Neural progenitor cell (in vitro differentiated cells): ENCODE measurements around the gene TIMP2. TPM values are rescaled to one million over a fixed set of nuclear protein-coding genes. Genes with fewer than 3 reads are reported as not detected.

ENCODE experiments used
- DNase-seq: peaks from one replicate; pipeline ENCODE4 v3.0.0-alpha.2; 2016; ENCODE audit warnings: low spot score
- H2AFZ ChIP-seq: fragments of 200-600 bp; sonication (generic); replicated peaks from 2 replicates; pipeline ENCODE4 v1.6.1; 2016; ENCODE audit warnings: antibody characterized with exemption
- H3F3A ChIP-seq: fragments of 200-600 bp; sonication (generic); 2 replicates; pipeline ENCODE4 v1.6.1; 2016; ENCODE audit warnings: antibody characterized with exemption, low read depth
- H3K27ac ChIP-seq: fragments of 200-600 bp; sonication (generic); 2 replicates; pipeline ENCODE4 v1.5.1; 2016; ENCODE audit warnings: mild to moderate bottlenecking
- H3K27me3 ChIP-seq: fragments of 200-600 bp; sonication (generic); 2 replicates; pipeline ENCODE4 v1.6.1; 2016; ENCODE audit warnings: mild to moderate bottlenecking, moderate library complexity
- H3K36me3 ChIP-seq: fragments of 200-600 bp; sonication (generic); 2 replicates; pipeline ENCODE4 v1.5.1; 2016
- H3K4me1 ChIP-seq: fragments of 200-600 bp; sonication (generic); 2 replicates; pipeline ENCODE4 v1.6.1; 2016; ENCODE audit warnings: mixed run types
- H3K4me2 ChIP-seq: fragments of 200-600 bp; sonication (generic); 2 replicates; pipeline ENCODE4 v1.6.1; 2016
- H3K4me3 ChIP-seq: fragments of 200-600 bp; sonication (generic); 2 replicates; pipeline ENCODE4 v1.5.1; 2016
- H3K79me2 ChIP-seq: fragments of 200-600 bp; sonication (generic); 2 replicates; pipeline ENCODE4 v1.6.1; 2016; ENCODE audit warnings: low read depth
- H3K9ac ChIP-seq: fragments of 200-600 bp; sonication (generic); 2 replicates; pipeline ENCODE4 v1.6.1; 2016
- H3K9me3 ChIP-seq: fragments of 200-600 bp; sonication (generic); 2 replicates; pipeline ENCODE4 v1.5.1; 2016; ENCODE audit warnings: low read depth
- H4K20me1 ChIP-seq: fragments of 200-600 bp; sonication (generic); 2 replicates; pipeline ENCODE4 v1.6.1; 2016; ENCODE audit warnings: low read depth
- H3K27ac Mint-ChIP-seq: 3 replicates; pipeline ENCODE4 v1.8.0; 2021; ENCODE audit warnings: mixed read lengths
- H3K27me3 Mint-ChIP-seq: 2 replicates; pipeline ENCODE4 v1.8.0; 2022; ENCODE audit warnings: low read depth, mild to moderate bottlenecking, inconsistent platforms, moderate library complexity, mixed read lengths; ENCODE audit not compliant: insufficient read depth
- H3K36me3 Mint-ChIP-seq: 3 replicates; pipeline ENCODE4 v1.8.0; 2021; ENCODE audit warnings: mixed read lengths
- H3K4me1 Mint-ChIP-seq: 3 replicates; pipeline ENCODE4 v1.8.0; 2021; ENCODE audit warnings: mixed read lengths
- H3K4me3 Mint-ChIP-seq: 3 replicates; pipeline ENCODE4 v1.8.0; 2021; ENCODE audit warnings: mild to moderate bottlenecking, moderate library complexity, mixed read lengths
- H3K9me3 Mint-ChIP-seq: 3 replicates; pipeline ENCODE4 v1.8.0; 2020; ENCODE audit warnings: mixed read lengths
- EZH2 ChIP-seq: fragments of 200-600 bp; sonication (generic); IDR thresholded peaks from 2 replicates; pipeline ENCODE4 v1.6.1; 2017; ENCODE audit warnings: antibody characterized with exemption, mild to moderate bottlenecking, moderate library complexity
- EZH2phosphoT487 ChIP-seq: fragments of 200-600 bp; sonication (generic); IDR thresholded peaks from 2 replicates; pipeline ENCODE4 v1.6.1; 2017; ENCODE audit warnings: antibody characterized with exemption
- total RNA-seq: library from RNA; depleted of rRNA; stranded (reverse); fragments of >200 nt; gene quantifications from 2 replicates; pipeline ENCODE4 v1.2.3, GENCODE V29; 2015; ENCODE audit warnings: low replicate concordance
- TF ChIP-seq, protein P1 (sequence below): fragments of 200-600 bp; sonication (generic); IDR thresholded peaks from 2 replicates; pipeline ENCODE4 v1.5.1; 2017; ENCODE audit warnings: antibody characterized with exemption, mild to moderate bottlenecking

Gene TIMP2
- total RNA-seq, 1 donor from 2014 or later: 19.8 TPM

DNA sequence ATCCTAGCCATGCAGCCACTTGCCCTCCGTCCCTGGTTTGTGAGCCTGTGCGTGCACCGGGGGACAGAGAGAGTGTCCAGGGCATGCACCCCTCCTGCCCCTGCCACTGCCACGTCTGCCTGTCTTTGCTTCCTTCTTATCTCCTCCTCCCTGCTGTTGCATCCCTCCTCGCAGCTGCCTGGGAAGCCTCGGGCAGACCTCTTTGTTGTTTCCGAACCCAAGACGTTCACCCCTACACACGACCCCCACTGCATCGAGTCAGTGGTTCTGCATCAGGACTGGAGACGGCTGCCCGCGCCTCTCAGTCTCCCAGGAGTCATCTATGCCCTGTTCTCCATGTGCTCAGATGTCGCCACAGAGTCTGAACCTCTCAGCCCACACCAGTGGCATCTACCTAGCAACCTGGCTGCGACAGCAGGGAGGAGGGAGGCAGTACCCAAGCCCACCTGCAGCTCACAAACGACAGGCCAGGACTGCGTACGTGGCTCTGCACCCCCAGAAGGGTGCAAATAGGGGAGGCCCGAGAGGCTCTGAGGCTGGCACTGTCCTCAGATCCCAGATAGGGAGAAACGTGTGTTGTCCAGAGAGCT, 5.2 kb downstream of the TIMP2 start:
- H3K9me3 Mint-ChIP-seq: no peaks in the 10 kb centered on the region
- peak overlapping the region; percentile 18 for H3K4me2 ChIP-seq
- H3K4me1 Mint-ChIP-seq: peaks cover 47% of the 10 kb centered on the region
- H3K36me3 ChIP-seq: no peaks in the 10 kb centered on the region
- no peak overlapping the region for H3K4me3 ChIP-seq
- peaks cover 8% of the 10 kb centered on the region for H3K27me3 Mint-ChIP-seq
- H3K4me3 Mint-ChIP-seq: no peak overlapping the region
- H3K36me3 Mint-ChIP-seq: peaks cover 5% of the 10 kb centered on the region
- no peaks in the 10 kb centered on the region for H3K27me3 ChIP-seq
- H3K79me2 ChIP-seq: peaks cover 66% of the 10 kb centered on the region
- no peak overlapping the region for H2AFZ ChIP-seq
- DNase-seq: no peak
- no peak overlapping the region for H3K27ac ChIP-seq
- TF ChIP-seq EZH2 (no peak), EZH2phosphoT487 (no peak)
- TF ChIP-seq, protein P1, sequence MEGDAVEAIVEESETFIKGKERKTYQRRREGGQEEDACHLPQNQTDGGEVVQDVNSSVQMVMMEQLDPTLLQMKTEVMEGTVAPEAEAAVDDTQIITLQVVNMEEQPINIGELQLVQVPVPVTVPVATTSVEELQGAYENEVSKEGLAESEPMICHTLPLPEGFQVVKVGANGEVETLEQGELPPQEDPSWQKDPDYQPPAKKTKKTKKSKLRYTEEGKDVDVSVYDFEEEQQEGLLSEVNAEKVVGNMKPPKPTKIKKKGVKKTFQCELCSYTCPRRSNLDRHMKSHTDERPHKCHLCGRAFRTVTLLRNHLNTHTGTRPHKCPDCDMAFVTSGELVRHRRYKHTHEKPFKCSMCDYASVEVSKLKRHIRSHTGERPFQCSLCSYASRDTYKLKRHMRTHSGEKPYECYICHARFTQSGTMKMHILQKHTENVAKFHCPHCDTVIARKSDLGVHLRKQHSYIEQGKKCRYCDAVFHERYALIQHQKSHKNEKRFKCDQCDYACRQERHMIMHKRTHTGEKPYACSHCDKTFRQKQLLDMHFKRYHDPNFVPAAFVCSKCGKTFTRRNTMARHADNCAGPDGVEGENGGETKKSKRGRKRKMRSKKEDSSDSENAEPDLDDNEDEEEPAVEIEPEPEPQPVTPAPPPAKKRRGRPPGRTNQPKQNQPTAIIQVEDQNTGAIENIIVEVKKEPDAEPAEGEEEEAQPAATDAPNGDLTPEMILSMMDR: no peak
- peaks cover 75% of the 10 kb centered on the region for H4K20me1 ChIP-seq
- no peaks in the 10 kb centered on the region for H3F3A ChIP-seq
- peak overlapping the region; percentile 83 for H3K27ac Mint-ChIP-seq
- no peak overlapping the region for H3K9ac ChIP-seq
- H3K9me3 ChIP-seq: no peaks in the 10 kb centered on the region
- H3K4me1 ChIP-seq: peaks cover 19% of the 10 kb centered on the region

DNA sequence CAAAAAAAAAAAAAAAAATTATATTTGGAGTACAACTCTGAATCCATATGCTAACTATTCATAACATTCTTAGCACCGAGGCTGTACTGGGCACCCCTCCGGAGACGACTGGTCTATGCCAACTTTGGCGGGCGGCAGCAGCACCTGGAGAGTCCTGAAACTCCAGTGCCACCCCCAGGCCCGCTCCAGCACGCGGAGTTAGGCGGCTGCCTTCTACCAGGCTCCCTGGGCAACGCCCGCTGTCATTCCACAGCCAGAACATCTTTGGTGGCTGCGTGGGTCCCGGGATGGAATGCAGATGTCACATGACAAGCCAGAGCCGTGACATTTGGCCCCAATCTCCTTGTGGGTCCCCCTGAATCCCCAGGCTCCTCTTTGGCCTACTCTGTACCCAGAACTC, 6.2 kb downstream of the TIMP2 start:
- TF ChIP-seq, protein P1: no peak
- TF ChIP-seq EZH2: no peak
- no peak for TF ChIP-seq EZH2phosphoT487
- no peak overlapping the region for H3K4me2 ChIP-seq
- peaks cover 5% of the 10 kb centered on the region for H3K36me3 Mint-ChIP-seq
- no peak overlapping the region for H3K4me3 Mint-ChIP-seq
- peaks cover 8% of the 10 kb centered on the region for H3K27me3 Mint-ChIP-seq
- no peaks in the 10 kb centered on the region for H3K27me3 ChIP-seq
- H2AFZ ChIP-seq: no peak overlapping the region
- H3K36me3 ChIP-seq: no peaks in the 10 kb centered on the region
- no peak for DNase-seq
- H3K27ac ChIP-seq: no peak overlapping the region
- H3K9me3 Mint-ChIP-seq: no peaks in the 10 kb centered on the region
- no peak overlapping the region for H3K27ac Mint-ChIP-seq
- peaks cover 47% of the 10 kb centered on the region for H3K4me1 Mint-ChIP-seq
- no peaks in the 10 kb centered on the region for H3K9me3 ChIP-seq
- peaks cover 72% of the 10 kb centered on the region for H4K20me1 ChIP-seq
- no peak overlapping the region for H3K4me3 ChIP-seq
- H3K4me1 ChIP-seq: peaks cover 16% of the 10 kb centered on the region
- no peaks in the 10 kb centered on the region for H3F3A ChIP-seq
- H3K79me2 ChIP-seq: peaks cover 58% of the 10 kb centered on the region
- no peak overlapping the region for H3K9ac ChIP-seq

DNA sequence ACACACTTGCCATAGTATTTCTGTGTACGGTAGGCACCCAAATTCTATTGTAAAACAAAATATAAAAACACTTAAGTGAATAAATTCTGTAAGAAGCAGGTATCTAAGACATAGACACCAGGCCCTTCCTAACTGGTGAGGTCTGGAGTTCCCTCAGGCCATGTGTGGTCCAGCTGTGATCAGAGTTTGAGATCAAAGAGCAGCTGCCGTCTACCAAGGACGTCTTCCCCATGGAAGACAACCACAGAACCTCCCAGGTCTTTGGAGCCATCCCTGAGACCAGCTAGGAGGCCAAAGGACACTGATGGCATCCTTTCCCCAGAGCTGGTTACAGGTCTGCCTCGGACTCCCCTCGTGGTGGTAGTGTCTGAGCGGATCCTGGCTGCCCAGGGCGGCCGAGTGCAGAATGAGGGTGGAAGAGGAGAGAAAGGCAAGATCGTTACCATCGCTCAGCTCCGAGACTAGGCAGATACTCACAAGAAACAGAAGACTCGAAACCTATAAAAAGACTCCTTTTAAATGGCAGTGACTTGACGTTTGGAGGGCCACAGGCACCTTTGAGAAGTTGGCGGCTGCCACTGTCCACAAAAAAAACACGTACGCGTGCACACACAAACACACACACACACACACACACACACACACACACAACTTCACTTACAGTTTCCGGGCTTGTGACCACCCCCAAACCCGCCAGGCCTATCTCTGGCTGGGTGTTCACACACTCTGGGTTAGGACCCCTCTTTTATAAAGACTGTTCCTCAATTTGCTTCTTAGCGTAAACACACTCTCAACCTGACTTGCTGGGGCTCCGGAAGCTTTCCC, 7.5 kb downstream of the TIMP2 start:
- Mint-ChIP-seq H3K27ac (peak overlapping the region; percentile 78), H3K4me3 (no peak overlapping the region), H3K4me1 (peaks cover 38% of the 10 kb centered on the region), H3K9me3 (no peaks in the 10 kb centered on the region), H3K36me3 (peaks cover 5% of the 10 kb centered on the region), H3K27me3 (peaks cover 8% of the 10 kb centered on the region)
- Histone ChIP-seq H3K9ac (no peak overlapping the region), H3K4me3 (no peak overlapping the region), H4K20me1 (peaks cover 60% of the 10 kb centered on the region), H3K4me1 (peaks cover 3% of the 10 kb centered on the region), H2AFZ (no peak overlapping the region), H3K4me2 (no peak overlapping the region), H3K27ac (no peak overlapping the region), H3K27me3 (no peaks in the 10 kb centered on the region), H3K79me2 (peaks cover 48% of the 10 kb centered on the region), H3K36me3 (no peaks in the 10 kb centered on the region), H3F3A (no peaks in the 10 kb centered on the region), H3K9me3 (no peaks in the 10 kb centered on the region)
- no peak for TF ChIP-seq EZH2
- DNase-seq: no peak
